Neuronal stem cell (in vitro differentiated cells): ENCODE results near the gene POU2AF2.

Experiments used
- DNase-seq: peaks from one replicate; pipeline ENCODE4 v3.0.0-alpha.2; 2013; ENCODE audit warnings: low spot score
- H2AFZ ChIP-seq: one replicate; pipeline ENCODE4 v1.6.1; 2013; ENCODE audit warnings: mild to moderate bottlenecking, low read length, inconsistent platforms
- H2AK5ac ChIP-seq: 2 replicates; pipeline ENCODE4 v1.6.1; 2013; ENCODE audit warnings: low read depth, mild to moderate bottlenecking, inconsistent platforms, low read length, moderate library complexity, mixed read lengths
- H2BK120ac ChIP-seq: 2 replicates; pipeline ENCODE4 v1.6.1; 2013; ENCODE audit warnings: low read depth, mild to moderate bottlenecking, inconsistent platforms, low read length, moderate library complexity, mixed read lengths
- H2BK12ac ChIP-seq: one replicate; pipeline ENCODE4 v1.6.1; 2013; ENCODE audit warnings: low read length, inconsistent platforms
- H2BK15ac ChIP-seq: 2 replicates; pipeline ENCODE4 v1.6.1; 2013; ENCODE audit warnings: mild to moderate bottlenecking, low read length, inconsistent platforms, mixed read lengths
- H2BK5ac ChIP-seq: one replicate; pipeline ENCODE4 v1.6.1; 2013; ENCODE audit warnings: inconsistent platforms, mild to moderate bottlenecking, low read length, moderate library complexity
- H3K14ac ChIP-seq: one replicate; pipeline ENCODE4 v1.6.1; 2013; ENCODE audit warnings: low read length, inconsistent platforms
- H3K18ac ChIP-seq: 2 replicates; pipeline ENCODE4 v1.6.1; 2013; ENCODE audit warnings: low read length, inconsistent platforms
- H3K23ac ChIP-seq: 2 replicates; pipeline ENCODE4 v1.6.1; 2013; ENCODE audit warnings: low read depth, mild to moderate bottlenecking, mixed read lengths, low read length, inconsistent platforms; ENCODE audit not compliant: poor library complexity
- H3K27ac ChIP-seq: replicated peaks from 3 replicates; pipeline ENCODE4 v1.5.1; 2013; ENCODE audit warnings: low read length, inconsistent platforms
- H3K27me3 ChIP-seq, 3 experiments: 2 replicates each; pipeline ENCODE4 v1.6.1; 2013; ENCODE audit warnings: low read length in 3 of 3, mild to moderate bottlenecking in 2 of 3, inconsistent platforms in 1 of 3, low read depth in 1 of 3, mixed read lengths in 1 of 3, moderate library complexity in 1 of 3; ENCODE audit not compliant: control insufficient read depth in 3 of 3, insufficient read depth in 3 of 3
- H3K36me3 ChIP-seq, 2 donors: replicated peaks in 1 of 2; 2 replicates each; pipeline ENCODE4 v1.6.1; 2013; ENCODE audit warnings: low read length in 2 of 2; ENCODE audit not compliant: control insufficient read depth in 2 of 2, insufficient read depth in 2 of 2
- H3K4ac ChIP-seq: 2 replicates; pipeline ENCODE4 v1.6.1; 2013; ENCODE audit warnings: inconsistent platforms, mild to moderate bottlenecking, low read length, moderate library complexity
- H3K4me1 ChIP-seq, 2 donors: 1 replicate in 1 of 2; 2 replicates in 1 of 2; pipeline ENCODE4 v1.6.1; 2013; ENCODE audit warnings: low read length in 2 of 2, low read depth in 1 of 2; ENCODE audit not compliant: control insufficient read depth in 2 of 2, insufficient read depth in 1 of 2
- H3K4me2 ChIP-seq: one replicate; pipeline ENCODE4 v1.6.1; 2013; ENCODE audit warnings: mild to moderate bottlenecking, low read length, inconsistent platforms; ENCODE audit not compliant: insufficient read depth, poor library complexity, severe bottlenecking
- H3K4me3 ChIP-seq, 2 donors: 2 replicates each; pipeline ENCODE4 v1.5.1; 2013; ENCODE audit warnings: low read length in 2 of 2, mild to moderate bottlenecking in 2 of 2, inconsistent platforms in 1 of 2, moderate library complexity in 1 of 2
- H3K79me1 ChIP-seq: one replicate; pipeline ENCODE4 v1.6.1; 2013; ENCODE audit warnings: low read depth, mild to moderate bottlenecking, inconsistent platforms, low read length, moderate library complexity
- H3K9ac ChIP-seq: one replicate; pipeline ENCODE4 v1.6.1; 2013; ENCODE audit warnings: mild to moderate bottlenecking, low read depth, low read length, inconsistent platforms; ENCODE audit not compliant: poor library complexity
- H3K9me3 ChIP-seq, 2 donors: replicated peaks in 1 of 2; 2 replicates each; pipeline versions ENCODE3 to v1.6.1; 2013; ENCODE audit warnings: low read length in 2 of 2, mild to moderate bottlenecking in 2 of 2, inconsistent platforms in 1 of 2, low read depth in 1 of 2, mixed read lengths in 1 of 2, moderate library complexity in 1 of 2; ENCODE audit not compliant: control insufficient read depth in 2 of 2, insufficient read depth in 1 of 2
- H4K8ac ChIP-seq: one replicate; pipeline ENCODE4 v1.6.1; 2013; ENCODE audit warnings: low read depth, mild to moderate bottlenecking, inconsistent platforms, low read length, moderate library complexity
- H4K91ac ChIP-seq: one replicate; pipeline ENCODE4 v1.6.1; 2013; ENCODE audit warnings: low read length, low read depth, mild to moderate bottlenecking, inconsistent platforms; ENCODE audit not compliant: poor library complexity
- WGBS, 2 donors: extraction: QIAGEN DNeasy Blood & Tissue Kit; methylation state at CpG; one replicate each; pipeline ENCODE4 v1.1.7; 2013; ENCODE audit warnings: missing lambda C conversion rate in 2 of 2, mixed read lengths in 1 of 2; ENCODE audit not compliant: insufficient read length in 2 of 2, insufficient replicate concordance in 1 of 2; ENCODE audit errors: extremely low coverage in 2 of 2; 5-methylcytosine and 5-hydroxymethylcytosine counted together

Gene POU2AF2

DNA sequence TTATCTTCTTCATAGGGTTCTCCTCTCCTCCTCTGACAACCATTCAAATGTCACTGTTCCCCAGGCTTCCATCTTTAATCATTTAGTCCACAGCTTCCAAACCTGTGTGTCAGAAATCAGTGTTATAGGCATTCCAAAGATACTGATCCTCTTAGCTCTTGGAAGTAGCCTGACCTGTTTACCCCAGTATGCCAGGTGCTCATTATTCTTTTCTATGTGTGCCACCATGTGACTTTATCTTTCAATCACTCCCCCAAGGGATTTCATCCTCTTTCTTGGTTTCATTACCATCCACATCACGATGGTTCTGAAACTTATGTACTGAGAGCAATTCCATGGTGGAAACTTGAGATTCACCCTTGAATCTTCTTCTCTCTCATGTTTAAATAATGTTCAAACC is 7.6 kb downstream of the POU2AF2 start:
- Histone ChIP-seq H3K4ac (no peak overlapping the region), H3K23ac (no peak overlapping the region), H3K4me3 (no peak overlapping the region), H3K9ac (no peak overlapping the region), H3K9me3 (no peaks in the 10 kb centered on the region), H2BK12ac (no peak overlapping the region), H2BK120ac (no peak overlapping the region), H3K14ac (no peak overlapping the region), H4K91ac (no peak overlapping the region), H3K4me2 (no peak overlapping the region), H3K36me3 (no peaks in the 10 kb centered on the region), H2BK15ac (no peak overlapping the region), H3K4me1 (no peaks in the 10 kb centered on the region), H3K18ac (no peak overlapping the region), H3K27ac (no peak overlapping the region), H2BK5ac (no peak overlapping the region), H2AFZ (no peak overlapping the region), H2AK5ac (no peak overlapping the region), H3K79me1 (no peaks in the 10 kb centered on the region), H3K27me3 (no peaks in the 10 kb centered on the region), H4K8ac (no peak overlapping the region)
- WGBS, 2 donors, result no CpG with 5 or more reads among the region's 1 CpG
- DNase-seq, result no peak

DNA sequence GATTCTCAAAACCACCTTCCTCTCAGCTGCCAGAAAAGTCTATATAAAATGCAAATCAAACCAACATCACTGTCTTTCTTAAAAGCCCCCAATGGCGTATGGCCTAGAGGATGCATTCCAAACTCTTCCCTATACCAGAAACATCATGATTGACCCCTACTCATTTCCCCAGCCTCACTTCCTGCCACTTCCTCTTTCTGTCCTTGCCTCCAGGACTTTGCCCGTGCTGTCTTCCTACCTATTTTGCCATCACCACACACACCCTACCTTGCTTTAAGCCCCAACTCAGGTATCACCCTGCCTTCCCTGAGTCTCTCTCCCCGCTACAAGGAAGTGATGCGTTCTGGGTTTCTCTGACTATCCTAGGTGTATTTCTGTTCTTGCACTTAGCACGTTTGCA is 8.1 kb downstream of the POU2AF2 start:
- Histone ChIP-seq H3K36me3 (no peaks in the 10 kb centered on the region), H3K14ac (no peak overlapping the region), H2BK5ac (no peak overlapping the region), H2AK5ac (no peak overlapping the region), H3K9me3 (no peaks in the 10 kb centered on the region), H3K4me1 (no peaks in the 10 kb centered on the region), H2AFZ (no peak overlapping the region), H3K27me3 (no peaks in the 10 kb centered on the region), H3K4ac (no peak overlapping the region), H3K27ac (no peak overlapping the region), H4K91ac (no peak overlapping the region), H3K18ac (no peak overlapping the region), H3K4me3 (no peak overlapping the region), H2BK120ac (no peak overlapping the region), H3K79me1 (no peaks in the 10 kb centered on the region), H2BK15ac (no peak overlapping the region), H4K8ac (no peak overlapping the region), H2BK12ac (no peak overlapping the region), H3K9ac (no peak overlapping the region), H3K4me2 (no peak overlapping the region), H3K23ac (no peak overlapping the region)
- no CpG with 5 or more reads among the region's 5 CpGs for WGBS, 2 donors
- no peak for DNase-seq

DNA sequence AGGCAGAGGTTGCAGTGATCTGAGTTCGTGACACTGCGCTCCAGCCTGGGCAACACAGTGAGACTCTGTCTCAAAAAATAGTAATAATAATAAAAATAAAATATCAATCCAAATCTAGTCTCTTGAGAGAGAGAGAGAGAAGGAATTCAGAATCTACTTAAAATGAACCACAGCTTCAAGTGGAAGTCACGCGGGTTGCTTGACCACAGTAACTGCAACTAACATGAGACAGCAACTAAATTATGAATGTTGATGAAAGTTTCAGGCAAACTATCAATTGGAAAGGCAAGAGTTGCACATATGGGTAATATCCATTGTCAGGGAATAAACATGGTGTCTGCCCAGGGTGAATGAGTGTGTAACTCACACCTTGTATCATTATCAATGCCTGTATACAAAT is 12.5 kb downstream of the POU2AF2 start:
- Histone ChIP-seq H3K9ac (no peak overlapping the region), H3K36me3 (no peaks in the 10 kb centered on the region), H2AFZ (no peak overlapping the region), H2BK15ac (no peak overlapping the region), H4K91ac (no peak overlapping the region), H3K27me3 (no peaks in the 10 kb centered on the region), H3K79me1 (no peaks in the 10 kb centered on the region), H3K23ac (no peak overlapping the region), H3K4ac (no peak overlapping the region), H4K8ac (no peak overlapping the region), H2AK5ac (no peak overlapping the region), H3K4me2 (no peak overlapping the region), H3K4me1 (no peaks in the 10 kb centered on the region), H3K27ac (no peak overlapping the region), H2BK5ac (no peak overlapping the region), H3K14ac (no peak overlapping the region), H2BK120ac (no peak overlapping the region), H2BK12ac (no peak overlapping the region), H3K18ac (no peak overlapping the region), H3K9me3 (no peaks in the 10 kb centered on the region), H3K4me3 (no peak overlapping the region)
- WGBS, 2 donors, result no CpG with 5 or more reads among the region's 4 CpGs
- no peak for DNase-seq

DNA sequence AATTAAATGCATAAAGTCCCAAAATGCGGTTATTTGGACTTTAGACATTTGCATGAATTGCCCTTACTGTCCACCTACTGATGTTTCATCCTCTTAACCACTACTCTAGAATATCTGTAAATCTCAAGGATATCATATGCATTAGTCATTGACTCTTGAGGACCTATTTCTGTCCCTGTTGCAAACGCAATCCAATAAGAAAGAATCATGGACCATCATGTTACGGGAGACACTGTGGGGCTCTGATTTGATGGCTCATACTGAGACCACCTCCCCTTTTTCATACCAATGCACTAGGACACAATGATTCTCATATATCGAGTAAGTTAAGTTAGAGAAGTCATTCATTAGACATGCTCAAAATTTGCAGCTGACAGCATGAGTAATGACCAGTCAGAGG is 14.4 kb downstream of the POU2AF2 start:
- no peak overlapping the region for H3K14ac ChIP-seq
- no peaks in the 10 kb centered on the region for H3K79me1 ChIP-seq
- no peak overlapping the region for H4K8ac ChIP-seq
- H3K23ac ChIP-seq, result no peak overlapping the region
- H2BK15ac ChIP-seq, result no peak overlapping the region
- H2BK12ac ChIP-seq, result no peak overlapping the region
- H2AFZ ChIP-seq, result no peak overlapping the region
- no peak overlapping the region for H2BK120ac ChIP-seq
- no peak overlapping the region for H4K91ac ChIP-seq
- H3K18ac ChIP-seq, result no peak overlapping the region
- no peak overlapping the region for H3K4me3 ChIP-seq
- H2BK5ac ChIP-seq, result no peak overlapping the region
- H3K9ac ChIP-seq, result no peak overlapping the region
- no CpG with 5 or more reads among the region's 4 CpGs for WGBS, 2 donors
- no peak for DNase-seq
- no peak overlapping the region for H2AK5ac ChIP-seq
- H3K4me2 ChIP-seq, result no peak overlapping the region
- H3K36me3 ChIP-seq, result no peaks in the 10 kb centered on the region
- no peaks in the 10 kb centered on the region for H3K4me1 ChIP-seq
- H3K27ac ChIP-seq, result no peak overlapping the region
- no peaks in the 10 kb centered on the region for H3K9me3 ChIP-seq
- H3K4ac ChIP-seq, result no peak overlapping the region
- no peaks in the 10 kb centered on the region for H3K27me3 ChIP-seq
